Mesothelial cell of epicardium (in vitro differentiated cells): ENCODE results near the gene ENTPD1. TPM values are rescaled to one million over a fixed set of nuclear protein-coding genes. Genes with fewer than 3 reads are reported as not detected.

ENCODE experiments used
- DNase-seq, 2 experiments: peaks; one replicate each; pipeline ENCODE4 v3.0.0; 2021; ENCODE audit warnings: low spot score in 2 of 2; ENCODE audit not compliant: unreplicated experiment in 2 of 2
- H3K27ac Mint-ChIP-seq: 2 replicates; pipeline ENCODE4 v1.8.0; 2021; ENCODE audit warnings: mixed read lengths
- H3K27me3 Mint-ChIP-seq: 2 replicates; pipeline ENCODE4 v1.8.0; 2021; ENCODE audit warnings: low read depth, mixed read lengths
- H3K36me3 Mint-ChIP-seq: 2 replicates; pipeline ENCODE4 v1.8.0; 2021; ENCODE audit warnings: mixed read lengths
- H3K4me1 Mint-ChIP-seq: 2 replicates; pipeline ENCODE4 v1.8.0; 2021; ENCODE audit warnings: mixed read lengths
- H3K4me3 Mint-ChIP-seq: 2 replicates; pipeline ENCODE4 v1.8.0; 2021; ENCODE audit warnings: mild to moderate bottlenecking, moderate library complexity, mixed read lengths
- H3K9me3 Mint-ChIP-seq: 2 replicates; pipeline ENCODE4 v1.8.0; 2021; ENCODE audit warnings: mixed read lengths
- CTCF ChIP-seq: fragments of 200-600 bp; sonication (generic); IDR thresholded peaks from one replicate; pipeline ENCODE4 v1.5.0; 2021; ENCODE audit warnings: antibody characterized with exemption; ENCODE audit not compliant: unreplicated experiment
- total RNA-seq: library from RNA; stranded (reverse); gene quantifications from 3 replicates; pipeline ENCODE4 v1.2.1, GENCODE V29; 2021

The ENTPD1 gene
- total RNA-seq, 1 donor from 2014 or later = 1.1 TPM

- Mint-ChIP-seq H3K27me3 (peaks cover 41% of the 10 kb centered on the region), H3K9me3 (no peaks in the 10 kb centered on the region), H3K4me3 (no peak overlapping the region), H3K36me3 (no peaks in the 10 kb centered on the region), H3K27ac (no peak overlapping the region), H3K4me1 (peaks cover 26% of the 10 kb centered on the region)
- no peak for DNase-seq
- no peak for TF ChIP-seq CTCF
Measured at GRCh38 chr10:95845411-95845810, 89.4 kb downstream of the ENTPD1 start.

- H3K9me3 Mint-ChIP-seq = no peaks in the 10 kb centered on the region
- no peak for DNase-seq
- H3K4me3 Mint-ChIP-seq = no peak overlapping the region
- H3K27ac Mint-ChIP-seq = no peak overlapping the region
- TF ChIP-seq CTCF = no peak
- H3K4me1 Mint-ChIP-seq = peaks cover 10% of the 10 kb centered on the region
- H3K27me3 Mint-ChIP-seq = peaks cover 41% of the 10 kb centered on the region
- H3K36me3 Mint-ChIP-seq = no peaks in the 10 kb centered on the region
Measured at GRCh38 chr10:95847007-95847406, 91.0 kb downstream of the ENTPD1 start.

- H3K4me3 Mint-ChIP-seq = no peak overlapping the region
- no peak for TF ChIP-seq CTCF
- DNase-seq = no peak
- H3K9me3 Mint-ChIP-seq = no peaks in the 10 kb centered on the region
- no peaks in the 10 kb centered on the region for H3K4me1 Mint-ChIP-seq
- no peak overlapping the region for H3K27ac Mint-ChIP-seq
- H3K36me3 Mint-ChIP-seq = no peaks in the 10 kb centered on the region
- peaks cover 36% of the 10 kb centered on the region for H3K27me3 Mint-ChIP-seq
Measured at GRCh38 chr10:95848841-95849240, 92.9 kb downstream of the ENTPD1 start.

GRCh38 chr10:95850791-95851190, 94.8 kb downstream of the ENTPD1 start:
- TF ChIP-seq CTCF = no peak
- H3K27ac Mint-ChIP-seq = no peak overlapping the region
- no peak overlapping the region for H3K4me3 Mint-ChIP-seq
- H3K9me3 Mint-ChIP-seq = peaks cover 8% of the 10 kb centered on the region
- no peaks in the 10 kb centered on the region for H3K4me1 Mint-ChIP-seq
- H3K27me3 Mint-ChIP-seq = peaks cover 27% of the 10 kb centered on the region
- H3K36me3 Mint-ChIP-seq = peaks cover 1% of the 10 kb centered on the region
- DNase-seq = no peak

GRCh38 chr10:95860166-95860940, 104.4 kb downstream of the ENTPD1 start:
- no peak for TF ChIP-seq CTCF
- H3K4me3 Mint-ChIP-seq = no peak overlapping the region
- peaks cover 4% of the 10 kb centered on the region for H3K27me3 Mint-ChIP-seq

More at GRCh38 chr10:95860166-95860940, 104.4 kb downstream of the ENTPD1 start:
- Mint-ChIP-seq H3K36me3 (no peaks in the 10 kb centered on the region), H3K4me1 (peaks cover 16% of the 10 kb centered on the region), H3K9me3 (peaks cover 6% of the 10 kb centered on the region), H3K27ac (peak overlapping the region; percentile 60)
- DNase-seq = no peak
